DMS 273 treated with DMSO at 0.1 percent for 48 hours (cell line): ENCODE data around the gene SAMD10.
"Not testable (repeated sequence)": the region's sequence is repeated elsewhere in the genome, so short reads cannot be mapped to it uniquely, and the experiment has no call there.

ENCODE experiments used
- DNase-seq: peaks from one replicate; lab custom pipeline; 2025; lab: John Stamatoyannopoulos, UW

SAMD10 gene

DNA sequence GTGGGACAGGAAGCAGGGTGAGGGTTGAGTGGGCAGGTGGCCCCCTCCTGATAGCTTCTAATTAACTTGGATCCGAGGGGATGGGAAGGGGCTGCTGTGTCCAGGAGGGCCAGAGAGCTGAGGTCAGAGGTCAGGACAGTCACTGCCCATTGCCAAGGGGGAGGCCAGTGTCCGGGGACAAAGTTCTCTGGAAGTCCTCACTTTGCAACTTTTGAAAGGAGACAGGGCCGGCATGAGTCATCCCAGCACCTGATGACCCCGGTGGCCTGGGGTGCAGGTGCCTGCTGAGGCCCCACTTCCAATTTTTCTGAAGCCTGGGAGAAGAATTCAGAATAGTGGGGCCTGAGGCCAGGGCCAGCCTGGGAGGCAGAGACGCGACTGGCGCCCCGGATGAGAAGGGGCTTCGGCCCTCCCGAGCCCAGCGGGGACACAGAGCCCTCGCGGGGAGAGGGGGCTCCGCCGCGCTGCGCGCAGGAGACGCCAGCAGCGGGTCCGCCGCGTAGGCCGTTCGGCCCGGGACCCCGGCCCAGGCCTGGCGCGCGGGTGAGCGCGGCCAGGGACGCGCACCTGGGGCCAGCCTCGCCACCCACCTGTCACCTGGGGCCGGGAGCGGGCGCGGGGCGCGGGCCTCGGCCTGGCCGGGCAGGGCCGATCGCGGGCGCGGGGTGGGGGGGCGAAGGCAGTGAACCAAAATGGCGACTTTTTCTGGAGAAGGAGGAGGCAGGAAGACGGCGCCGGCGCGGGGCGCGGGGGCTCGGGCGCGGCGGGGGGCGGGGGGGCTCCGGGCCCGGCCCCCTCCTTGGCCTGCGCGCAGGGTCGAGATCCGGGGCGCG, 10.3 kb downstream of the SAMD10 start:
- no peak for DNase-seq

DNA sequence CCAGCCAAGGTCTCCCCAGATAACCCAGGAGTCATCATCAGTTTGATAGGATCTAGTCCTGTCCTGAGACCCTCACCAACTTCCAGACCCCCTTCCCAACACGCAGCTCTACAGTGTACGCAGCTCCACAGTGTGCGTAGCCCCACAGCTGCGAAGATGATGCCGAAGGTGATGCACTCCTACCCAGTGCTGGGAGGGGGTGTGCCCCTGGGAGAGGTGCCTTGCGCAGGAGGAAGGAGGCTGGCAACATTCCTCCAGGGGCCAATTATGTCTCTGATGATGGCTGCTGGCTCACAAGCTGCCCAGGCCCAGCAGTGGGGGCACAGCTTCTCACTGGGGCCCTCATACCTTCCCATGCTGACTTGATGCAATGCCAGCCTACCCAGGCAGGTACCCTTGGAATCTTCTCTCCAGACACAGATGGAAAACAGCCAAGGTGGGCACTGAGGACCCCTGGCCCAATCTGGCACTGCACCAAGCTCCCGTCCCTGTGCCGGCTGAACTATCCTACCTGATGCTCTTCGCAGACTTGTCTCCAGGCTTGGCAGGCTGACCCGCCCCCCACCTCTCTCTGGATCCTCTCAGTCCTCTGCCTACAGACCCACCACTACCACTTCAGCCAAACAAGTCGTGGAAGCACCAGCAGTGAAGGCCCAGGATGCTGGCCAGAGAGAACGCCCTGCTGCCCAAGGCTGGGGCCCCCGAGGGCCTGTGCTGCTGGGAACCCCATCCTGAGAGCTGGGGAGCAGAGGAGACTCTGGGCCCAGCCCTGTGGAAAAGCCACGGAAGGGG, 11.1 kb downstream of the SAMD10 start:
- no peak for DNase-seq

GRCh38 chr20:63967330-63968135, 11.9 kb downstream of the SAMD10 start:
- no peak for DNase-seq

GRCh38 chr20:63966944-63967322, 12.5 kb downstream of the SAMD10 start:
- DNase-seq, result no peak

DNA sequence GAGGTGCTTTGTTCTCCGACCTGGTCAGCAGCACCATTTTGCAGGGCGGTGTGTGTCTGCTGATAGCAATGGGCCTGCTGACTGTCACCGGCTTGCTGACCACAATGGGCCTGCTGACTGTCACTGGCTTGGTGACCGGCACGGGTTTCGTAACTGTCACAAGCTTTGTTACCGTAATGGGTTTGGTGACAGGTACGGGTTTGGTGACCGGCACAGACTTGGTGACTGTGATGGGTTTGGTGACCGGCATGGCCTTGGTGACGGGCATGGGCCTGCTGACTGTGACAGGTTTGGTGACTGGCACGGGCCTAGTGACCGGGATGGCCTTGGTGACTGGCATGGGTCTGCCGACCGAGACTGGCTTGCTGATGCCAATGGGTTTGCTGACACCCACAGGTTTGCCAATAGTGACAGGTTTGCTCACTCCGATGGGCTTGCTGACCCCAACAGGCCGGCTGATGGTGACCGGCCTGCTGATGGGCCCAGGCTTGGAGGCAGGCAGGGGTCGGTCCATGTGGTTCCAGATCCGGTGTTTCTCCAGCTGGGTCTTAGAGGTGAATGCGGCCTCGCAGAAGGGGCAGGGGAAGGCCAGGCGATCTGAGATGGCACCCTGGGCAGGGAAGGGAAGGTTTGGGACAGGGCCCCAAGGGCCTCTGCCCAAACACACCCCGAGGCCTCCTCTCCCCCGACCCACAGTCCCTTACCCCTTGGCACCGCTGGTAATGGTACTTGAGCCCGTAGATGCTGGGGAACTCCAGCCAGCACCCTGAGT, 13.1 kb downstream of the SAMD10 start:
- no peak for DNase-seq

DNA sequence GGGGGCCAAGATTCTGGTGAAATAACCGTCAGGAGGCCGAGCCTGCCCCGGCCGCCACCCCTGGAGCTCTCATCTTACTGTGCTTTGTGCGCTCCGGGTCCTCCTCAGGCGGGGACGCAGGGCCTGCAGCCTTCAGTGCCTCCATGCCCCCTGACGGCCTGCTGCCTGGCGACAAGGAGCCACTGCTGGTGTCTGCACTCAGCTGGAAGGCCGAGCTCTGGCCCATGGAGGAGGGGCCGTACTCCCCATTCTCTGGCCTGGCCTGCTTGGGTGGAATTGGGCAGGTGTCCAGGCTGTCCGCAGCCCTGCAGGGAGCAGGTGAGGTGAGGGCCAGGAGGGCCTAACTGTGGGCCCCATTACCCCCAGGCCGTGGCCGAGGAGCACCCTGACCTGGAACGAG, 15.0 kb downstream of the SAMD10 start:
- no peak for DNase-seq

GRCh38 chr20:63963784-63964301, 15.6 kb downstream of the SAMD10 start:
- DNase-seq, result no peak

GRCh38 chr20:63963348-63963741, 16.1 kb downstream of the SAMD10 start:
- DNase-seq, result no peak

DNA sequence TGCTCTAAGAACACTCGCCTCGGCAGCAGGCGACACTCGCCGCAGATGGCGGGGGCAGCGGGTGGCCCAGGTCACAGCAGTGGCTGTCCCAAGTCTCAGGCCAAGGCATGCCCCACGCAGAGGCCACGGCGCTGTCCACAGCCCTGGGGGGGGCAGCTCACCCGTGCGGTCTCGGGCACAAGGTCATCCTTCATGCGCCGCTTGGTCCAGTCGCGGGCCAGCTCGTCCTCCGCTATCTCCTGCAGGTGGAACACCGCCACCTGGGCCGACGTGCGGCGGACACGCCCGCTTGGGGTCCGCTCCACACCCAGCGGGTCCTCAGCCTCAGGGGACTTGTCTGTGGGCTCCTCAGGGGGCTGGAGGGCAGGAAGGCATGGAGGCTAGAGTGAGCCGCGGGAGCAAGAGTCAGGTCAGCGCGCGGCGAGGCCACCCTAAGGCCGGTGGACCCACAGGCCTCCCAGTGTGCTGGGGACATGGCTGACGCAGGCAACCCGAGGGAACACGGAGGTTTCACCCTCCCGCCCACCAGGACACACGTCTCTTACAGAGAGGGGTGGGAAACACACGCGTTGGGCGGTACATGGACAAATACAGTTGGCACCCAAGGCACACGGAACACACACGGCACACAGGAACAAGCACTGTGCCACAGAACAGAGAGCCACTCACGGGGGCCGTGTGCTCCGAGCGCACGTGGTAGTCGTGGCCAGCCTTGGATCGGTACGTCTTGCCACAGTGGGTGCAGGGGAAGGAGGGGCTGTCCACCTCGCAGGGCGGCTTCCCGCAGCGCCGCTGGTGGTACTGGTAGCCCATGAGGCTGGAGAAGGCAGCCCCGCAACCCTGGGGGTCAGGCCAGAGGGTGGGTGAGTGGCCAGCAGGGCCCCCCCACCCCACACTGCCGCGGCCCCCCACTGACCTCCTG, 16.8 kb downstream of the SAMD10 start:
- DNase-seq, result no peak

GRCh38 chr20:63961664-63962425, 17.6 kb downstream of the SAMD10 start:
- DNase-seq, result no peak

- DNase-seq, result not testable (repeated sequence)
These were observed 18.5 kb downstream of the SAMD10 start for GRCh38 chr20:63960654-63961621.

DNA sequence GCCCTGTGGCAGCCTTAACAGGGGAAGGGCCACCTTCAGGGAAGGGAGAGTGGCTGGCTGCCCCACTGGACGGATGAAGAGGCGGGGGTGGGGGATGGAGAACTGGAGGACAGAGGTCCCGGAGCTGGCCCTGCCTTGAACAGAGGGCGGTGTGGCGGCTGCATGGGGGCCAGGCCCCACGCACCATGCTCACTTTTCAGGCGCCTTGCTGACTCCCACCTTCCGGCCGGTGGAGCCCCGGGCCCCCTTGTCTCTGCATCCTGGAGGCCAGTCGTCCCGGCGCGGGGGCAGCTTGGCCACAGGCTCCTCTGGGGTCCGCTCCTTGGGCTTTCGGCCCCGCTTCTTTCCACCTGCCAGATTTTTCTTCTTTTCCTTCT, 19.8 kb downstream of the SAMD10 start:
- no peak for DNase-seq

- no peak for DNase-seq
These were observed 20.3 kb downstream of the SAMD10 start for GRCh38 chr20:63958964-63959698.

GRCh38 chr20:63958471-63958870, 21.0 kb downstream of the SAMD10 start:
- DNase-seq, result no peak

DNA sequence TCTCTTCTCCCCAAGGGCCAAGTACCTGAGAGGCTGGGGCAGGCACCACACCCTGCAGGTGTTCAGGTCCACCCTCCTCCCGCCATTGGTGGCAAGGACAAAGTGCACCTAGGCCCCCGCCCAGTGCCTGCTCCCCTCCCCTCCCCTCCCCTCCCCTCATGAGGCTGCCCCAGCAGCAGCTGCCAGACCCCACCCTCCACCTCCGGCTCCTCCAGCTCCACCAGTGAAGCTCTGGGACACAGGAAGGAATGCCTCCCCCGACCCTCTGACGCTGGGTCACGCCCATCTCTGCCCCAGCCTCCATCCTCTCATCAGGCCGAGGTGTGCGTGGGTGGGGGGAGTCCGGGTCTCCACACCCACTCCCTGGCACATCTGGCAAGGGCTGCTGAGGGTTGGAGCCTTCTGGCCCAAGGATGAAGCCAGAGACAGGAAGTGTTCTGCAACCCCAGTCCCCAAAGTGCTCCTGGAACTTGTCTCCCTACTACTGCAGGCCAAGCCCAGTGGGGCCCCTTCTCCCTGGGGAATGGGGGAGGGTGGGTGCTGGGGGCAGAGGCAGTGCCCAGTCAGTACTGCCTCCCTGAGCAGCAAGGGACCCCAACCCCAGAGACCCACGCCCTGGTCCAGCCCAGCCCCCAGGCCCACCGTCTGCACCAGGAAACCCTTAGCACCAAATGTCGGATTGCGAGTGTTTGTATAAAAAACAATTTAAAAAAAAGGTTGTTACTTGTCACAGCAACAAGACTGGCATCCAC, 21.6 kb downstream of the SAMD10 start:
- peak; percentile 66 for DNase-seq

DNA sequence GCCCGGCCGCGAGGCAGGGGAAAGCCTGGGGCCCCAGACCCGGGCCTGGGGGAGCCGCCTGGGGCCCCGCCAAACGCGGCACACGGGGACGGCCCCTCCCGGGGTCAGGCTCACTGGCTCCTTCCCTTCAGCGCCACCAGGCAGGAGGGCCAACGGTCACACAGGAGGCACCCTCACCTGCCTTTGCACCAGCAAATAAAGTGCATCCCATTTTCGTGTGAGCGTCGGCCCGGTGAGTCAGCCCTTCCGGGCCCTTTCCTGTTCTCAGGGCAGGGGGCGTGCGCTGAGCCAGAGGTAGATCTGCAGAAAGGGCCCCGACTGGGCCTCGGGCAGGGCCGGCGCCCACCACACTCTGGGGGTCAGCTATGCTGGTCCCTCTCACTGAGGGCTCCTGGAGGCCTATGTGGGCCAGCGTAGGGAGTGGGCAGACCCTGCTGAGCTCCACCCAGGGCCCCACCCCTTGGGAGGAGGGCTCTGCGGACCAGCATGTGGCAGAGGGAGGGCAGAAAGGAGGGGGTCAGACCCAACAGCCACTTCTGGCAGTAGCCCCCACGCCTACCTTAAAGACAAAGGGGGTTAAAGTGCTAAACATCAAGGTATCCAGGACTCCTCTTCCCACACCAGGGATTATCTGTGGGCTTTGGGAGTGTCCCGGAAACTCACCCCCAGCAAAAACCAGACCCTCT, 22.3 kb downstream of the SAMD10 start:
- peak; percentile 78 for DNase-seq

- DNase-seq, result peak; percentile 55
These were observed 22.8 kb downstream of the SAMD10 start for GRCh38 chr20:63956664-63957003.
